Spleen (tissue), 7 donors: ENCODE measurements around the gene YAP1.

Source experiments
- CTCF ChIP-seq, 11 experiments: fragments of 200-600 bp in 7 of 11; fragments of 450-650 bp in 4 of 11; sonication (generic) in 4 of 11; IDR thresholded peaks in 8 of 11; conservative IDR thresholded peaks in 3 of 11; 1 replicate in 7 of 11; 2 replicates in 4 of 11; pipeline versions ENCODE4 v1.4.0 to v1.8.0; 2016 to 2021; ENCODE audit warnings: antibody characterized with exemption in 11 of 11, inconsistent platforms in 4 of 11, mild to moderate bottlenecking in 1 of 11
- POLR2A ChIP-seq, 3 donors: fragments of 450-650 bp; IDR thresholded peaks; one replicate each; pipeline ENCODE4 v1.5.1; 2017; ENCODE audit warnings: antibody characterized with exemption in 3 of 3, mild to moderate bottlenecking in 1 of 3
- POLR2AphosphoS5 ChIP-seq, 3 donors: sonication (generic); formaldehyde crosslinking; IDR thresholded peaks; one replicate each; pipeline ENCODE4 v1.5.1; 2017; ENCODE audit warnings: antibody characterized with exemption in 3 of 3
- donor health status: DM: no; HTN: no; CAD: no; lungs with moderate emphysema.
- donor health status: DM: no; HTN: no; CAD: no.
- donor health status: DM: no; HTN: no; CAD: no.

- TF ChIP-seq CTCF (IDR thresholded peaks at IDR 0.05 in 8 of 11, conservative IDR thresholded peaks at IDR 0.05 in 3 of 11) = no peak
- TF ChIP-seq POLR2A (IDR thresholded peaks at IDR 0.05) = no peak
- TF ChIP-seq POLR2AphosphoS5 (IDR thresholded peaks at IDR 0.05) = no peak
Observed at GRCh38 chr11:102139081-102139498, 28.8 kb downstream of the YAP1 start.
